CD8-positive, alpha-beta memory T cell (primary cell): ENCODE measurements around the gene RNPEP. TPM values are rescaled to one million over a fixed set of nuclear protein-coding genes. Genes with fewer than 3 reads are reported as not detected.
A peak's percentile ranks its signal among the peaks of the same experiment; 100 is the strongest.
"Not testable (repeated sequence)": the region's sequence is repeated elsewhere in the genome, so short reads cannot be mapped to it uniquely, and the experiment has no call there.

Source experiments
- CTCF ChIA-PET: fragments of 350-600 bp; sonication (Branson Sonifier 250); formaldehyde crosslinking; loops from one replicate; lab custom pipeline; 2021; ENCODE audit warnings: antibody characterized with exemption; lab: Charles Lee
- POLR2A ChIA-PET: fragments of 350-600 bp; sonication (Branson Sonifier 250); formaldehyde crosslinking; loops from one replicate; lab custom pipeline; 2021; ENCODE audit warnings: antibody characterized with exemption; lab: Charles Lee
- DNase-seq, 5 donors: peaks; one replicate each; pipeline versions ENCODE4 v3.0.0 to v3.0.0-alpha.2; 2020 to 2022; ENCODE audit warnings: mixed read lengths in 1 of 5
- H3K27ac ChIP-seq: one replicate; pipeline ENCODE4 v1.7.0; 2013; ENCODE audit warnings: low read depth, mild to moderate bottlenecking, low read length, moderate library complexity
- H3K27me3 ChIP-seq: 2 replicates; pipeline ENCODE4 v1.7.0; 2013; ENCODE audit warnings: low read length, mild to moderate bottlenecking; ENCODE audit not compliant: insufficient read depth, poor library complexity, severe bottlenecking
- H3K36me3 ChIP-seq: 2 replicates; pipeline ENCODE4 v1.7.0; 2013; ENCODE audit warnings: mild to moderate bottlenecking, low read length, moderate library complexity; ENCODE audit not compliant: insufficient read depth
- H3K4me1 ChIP-seq: 2 replicates; pipeline ENCODE4 v1.7.0; 2013; ENCODE audit warnings: mild to moderate bottlenecking, low read length, moderate library complexity; ENCODE audit not compliant: insufficient read depth
- H3K4me3 ChIP-seq: 2 replicates; pipeline ENCODE4 v1.7.0; 2013; ENCODE audit warnings: mild to moderate bottlenecking, low read length
- H3K9me3 ChIP-seq: 2 replicates; pipeline ENCODE4 v1.7.0; 2013; ENCODE audit warnings: mild to moderate bottlenecking, low read length
- H3K27ac Mint-ChIP-seq, 8 donors: one replicate each; pipeline ENCODE4 v1.8.0; 2020 to 2021; ENCODE audit warnings: mixed read lengths in 8 of 8, mild to moderate bottlenecking in 6 of 8, inconsistent platforms in 3 of 8, moderate library complexity in 3 of 8
- H3K27me3 Mint-ChIP-seq, 2 donors: one replicate each; pipeline ENCODE4 v1.8.0; 2020 to 2021; ENCODE audit warnings: mixed read lengths in 2 of 2, mild to moderate bottlenecking in 1 of 2, moderate library complexity in 1 of 2
- H3K36me3 Mint-ChIP-seq, 3 donors: one replicate each; pipeline ENCODE4 v1.8.0; 2020 to 2021; ENCODE audit warnings: mixed read lengths in 3 of 3, inconsistent platforms in 1 of 3, mild to moderate bottlenecking in 1 of 3
- H3K4me1 Mint-ChIP-seq, 3 donors: one replicate each; pipeline ENCODE4 v1.8.0; 2020 to 2021; ENCODE audit warnings: mixed read lengths in 3 of 3, inconsistent platforms in 1 of 3, mild to moderate bottlenecking in 1 of 3
- H3K4me3 Mint-ChIP-seq, 7 donors: one replicate each; pipeline ENCODE4 v1.8.0; 2020 to 2021; ENCODE audit warnings: mixed read lengths in 7 of 7, mild to moderate bottlenecking in 6 of 7, moderate library complexity in 4 of 7, inconsistent platforms in 2 of 7
- H3K9me3 Mint-ChIP-seq, 5 donors: one replicate each; pipeline ENCODE4 v1.8.0; 2020 to 2022; ENCODE audit warnings: mixed read lengths in 5 of 5, mild to moderate bottlenecking in 3 of 5, moderate library complexity in 2 of 5, inconsistent platforms in 1 of 5
- polyA plus RNA-seq: library from polyadenylated mRNA; unstranded; fragments of 300-500 nt; fragmentation: Illumina TruSeq; gene quantifications from one replicate; pipeline ENCODE4 v1.2.3, GENCODE V29; 2021
- total RNA-seq, 2 experiments: library from RNA; stranded (reverse); gene quantifications; one replicate each; pipeline ENCODE4 v1.2.3, GENCODE V29; 2021

Gene RNPEP
- total and polyA plus RNA-seq, 3 experiments from 2014 or later: 30.5 to 36.3 (median 33.2) TPM

GRCh38 chr1:201949491-201949890 lies 33.0 kb upstream of the RNPEP start:
- H3K27ac Mint-ChIP-seq: no peak overlapping the region
- Histone ChIP-seq H3K4me1 (peaks cover 4% of the 10 kb centered on the region), H3K27ac (no peak overlapping the region), H3K9me3 (no peaks in the 10 kb centered on the region), H3K4me3 (no peak overlapping the region), H3K27me3 (peaks cover 16% of the 10 kb centered on the region), H3K36me3 (no peaks in the 10 kb centered on the region)
- CTCF ChIA-PET: interaction anchor here (1.3 kb wide), 1 partner anchor 53 kb away, joined by 3 read pairs; no protein-coding TSS in a partner anchor
- H3K36me3 Mint-ChIP-seq: peaks cover under 1 to 3% (median 1%) of the 10 kb centered on the region in 3 donors
- H3K4me1 Mint-ChIP-seq: peaks cover 13 to 27% (median 17%) of the 10 kb centered on the region in 3 donors
- H3K4me3 Mint-ChIP-seq: no peak overlapping the region
- H3K27me3 Mint-ChIP-seq: peaks cover 29 to 45% of the 10 kb centered on the region in 2 donors
- POLR2A ChIA-PET: no interaction called here
- no peaks in the 10 kb centered on the region for H3K9me3 Mint-ChIP-seq
- no peak for DNase-seq

- Mint-ChIP-seq H3K9me3 (no peaks in the 10 kb centered on the region), H3K27ac (peak overlapping the region; percentile 93 to 100 (median 98)), H3K4me1 (peaks cover 22 to 32% (median 28%) of the 10 kb centered on the region in 3 donors), H3K4me3 (peak overlapping the region; percentile 93 to 99 (median 98)), H3K27me3 (peaks cover 0 to 4% of the 10 kb centered on the region in 2 donors), H3K36me3 (peaks cover 0 to 33% (median 3%) of the 10 kb centered on the region in 3 donors)
- POLR2A ChIA-PET: interaction anchor here (0.6 to 2.2 kb wide), 5 partner anchors 12 to 714 kb away, joined by 3 to 17 read pairs (median 5); partner anchors contain the start of gene RNPEP
- H3K9me3 ChIP-seq: no peaks in the 10 kb centered on the region
- H3K4me1 ChIP-seq: peaks cover 13% of the 10 kb centered on the region
- peak overlapping the region; percentile 94 for H3K4me3 ChIP-seq
- DNase-seq: no peak
- peak overlapping the region; percentile 89 for H3K27ac ChIP-seq
- H3K36me3 ChIP-seq: peaks cover 11% of the 10 kb centered on the region
- CTCF ChIA-PET: interaction anchor here (0.9 to 2.0 kb wide), 5 partner anchors 8 to 58 kb away, joined by 3 to 8 read pairs (median 3); partner anchors contain the start of gene LMOD1
- no peaks in the 10 kb centered on the region for H3K27me3 ChIP-seq
These were observed 28.0 kb upstream of the RNPEP start for GRCh38 chr1:201954263-201955008.

GRCh38 chr1:201955009-201955728 lies 27.3 kb upstream of the RNPEP start, which contains the start of gene TIMM17A:
Gene TIMM17A (plus strand): TSS chr1:201955503. CDS start chr1:201955527, 24 bp downstream.
- H3K9me3 ChIP-seq: no peaks in the 10 kb centered on the region
- H3K27ac ChIP-seq: peak within 1 kb of the TSS; percentile 89
- H3K27me3 ChIP-seq: no peaks in the 10 kb centered on the region
- peaks cover 0 to 2% of the 10 kb centered on the region in 2 donors for H3K27me3 Mint-ChIP-seq
- DNase-seq: peak; percentile 87 to 95 (median 91)
- peak within 1 kb of the TSS; percentile 94 for H3K4me3 ChIP-seq
- peak within 1 kb of the TSS; percentile 93 to 99 (median 98) for H3K4me3 Mint-ChIP-seq
- H3K36me3 Mint-ChIP-seq: peaks cover 0 to 35% (median 3%) of the 10 kb centered on the region in 3 donors
- CTCF ChIA-PET: interaction anchor here (1.0 to 2.0 kb wide), 4 partner anchors 9 to 59 kb away, joined by 3 to 8 read pairs (median 3); partner anchors contain the start of gene LMOD1
- POLR2A ChIA-PET: interaction anchor here (0.6 to 2.2 kb wide), 7 partner anchors 10 to 1092 kb away, joined by 3 to 17 read pairs (median 5); partner anchors contain the start of gene RNPEP
- H3K9me3 Mint-ChIP-seq: no peaks in the 10 kb centered on the region
- H3K4me1 ChIP-seq: peaks cover 13% of the 10 kb centered on the region
- H3K36me3 ChIP-seq: peaks cover 11% of the 10 kb centered on the region
- H3K4me1 Mint-ChIP-seq: peaks cover 22 to 32% (median 28%) of the 10 kb centered on the region in 3 donors
- H3K27ac Mint-ChIP-seq: peak within 1 kb of the TSS; percentile 93 to 100 (median 98)

GRCh38 chr1:201955729-201956143 lies 26.7 kb upstream of the RNPEP start:
- H3K4me3 ChIP-seq: peak overlapping the region; percentile 94
- Mint-ChIP-seq H3K9me3 (no peaks in the 10 kb centered on the region), H3K27me3 (no peaks in the 10 kb centered on the region), H3K4me3 (peak overlapping the region; percentile 93 to 99 (median 98)), H3K27ac (peak overlapping the region; percentile 93 to 100 (median 98)), H3K36me3 (peaks cover 0 to 41% (median 3%) of the 10 kb centered on the region in 3 donors), H3K4me1 (peaks cover 22 to 32% (median 28%) of the 10 kb centered on the region in 3 donors)
- POLR2A ChIA-PET: interaction anchor here (0.6 to 2.2 kb wide), 3 partner anchors 10 to 1093 kb away, joined by 3 to 9 read pairs (median 6); partner anchors contain the start of gene RNPEP
- H3K27ac ChIP-seq: peak overlapping the region; percentile 89
- no peaks in the 10 kb centered on the region for H3K27me3 ChIP-seq
- CTCF ChIA-PET: no interaction called here
- peaks cover 13% of the 10 kb centered on the region for H3K4me1 ChIP-seq
- H3K9me3 ChIP-seq: no peaks in the 10 kb centered on the region
- no peak for DNase-seq
- H3K36me3 ChIP-seq: peaks cover 11% of the 10 kb centered on the region

GRCh38 chr1:201958348-201958747 lies 24.1 kb upstream of the RNPEP start:
- H3K9me3 Mint-ChIP-seq: no peaks in the 10 kb centered on the region
- peak overlapping the region in 2 of 8 donors; percentile 37 to 38 for H3K27ac Mint-ChIP-seq
- H3K36me3 ChIP-seq: peaks cover 14% of the 10 kb centered on the region
- ChIA-PET POLR2A (no interaction called here), CTCF (interaction anchor here (1.4 kb wide), 1 partner anchor 62 kb away, joined by 4 read pairs; no protein-coding TSS in a partner anchor)
- no peaks in the 10 kb centered on the region for H3K27me3 Mint-ChIP-seq
- H3K4me1 Mint-ChIP-seq: peaks cover 22 to 32% (median 28%) of the 10 kb centered on the region in 3 donors
- peak overlapping the region in 1 of 7 donors; percentile 71 for H3K4me3 Mint-ChIP-seq
- H3K27ac ChIP-seq: no peak overlapping the region
- H3K36me3 Mint-ChIP-seq: peaks cover 0 to 60% (median 7%) of the 10 kb centered on the region in 3 donors
- H3K4me1 ChIP-seq: peaks cover 13% of the 10 kb centered on the region
- DNase-seq: no peak
- no peaks in the 10 kb centered on the region for H3K27me3 ChIP-seq
- no peak overlapping the region for H3K4me3 ChIP-seq
- H3K9me3 ChIP-seq: no peaks in the 10 kb centered on the region

GRCh38 chr1:201962382-201962781 lies 20.1 kb upstream of the RNPEP start:
- H3K4me1 Mint-ChIP-seq, H3K4me3 Mint-ChIP-seq, H3K9me3 Mint-ChIP-seq: not testable (repeated sequence)

GRCh38 chr1:201964261-201964660 lies 18.2 kb upstream of the RNPEP start:
- H3K9me3 ChIP-seq: no peaks in the 10 kb centered on the region
- no peaks in the 10 kb centered on the region for H3K27me3 ChIP-seq
- H3K36me3 ChIP-seq: peaks cover 43% of the 10 kb centered on the region
- H3K9me3 Mint-ChIP-seq: no peaks in the 10 kb centered on the region
- no peaks in the 10 kb centered on the region for H3K27me3 Mint-ChIP-seq
- ChIA-PET POLR2A (no interaction called here), CTCF (interaction anchor here (3.0 kb wide), 1 partner anchor 69 kb away, joined by 16 read pairs; no protein-coding TSS in a partner anchor)
- H3K27ac Mint-ChIP-seq: no peak overlapping the region
- no peak overlapping the region for H3K4me3 Mint-ChIP-seq
- DNase-seq: no peak
- H3K4me1 Mint-ChIP-seq: no peaks in the 10 kb centered on the region
- H3K4me3 ChIP-seq: no peak overlapping the region
- peaks cover 0 to 73% (median 22%) of the 10 kb centered on the region in 3 donors for H3K36me3 Mint-ChIP-seq
- no peak overlapping the region for H3K27ac ChIP-seq
- no peaks in the 10 kb centered on the region for H3K4me1 ChIP-seq

More at GRCh38 chr1:201962382-201962781, 20.1 kb upstream of the RNPEP start:
- H3K27ac ChIP-seq, H3K9me3 ChIP-seq, H3K27me3 ChIP-seq, H3K4me3 ChIP-seq, H3K27ac Mint-ChIP-seq, H3K27me3 Mint-ChIP-seq, H3K4me1 ChIP-seq, DNase-seq: not testable (repeated sequence)
- peaks cover 0 to 73% (median 23%) of the 10 kb centered on the region in 3 donors for H3K36me3 Mint-ChIP-seq
- POLR2A ChIA-PET: interaction anchor here (0.6 kb wide), 1 partner anchor 120 kb away, joined by 3 read pairs; no protein-coding TSS in a partner anchor
- peaks cover 42% of the 10 kb centered on the region for H3K36me3 ChIP-seq
- CTCF ChIA-PET: interaction anchor here (0.8 to 3.0 kb wide), 4 partner anchors 9 to 67 kb away, joined by 3 to 16 read pairs (median 3); no protein-coding TSS in a partner anchor
